Peyer's patch (tissue), 4 donors: ENCODE data around the gene SERPINA6.

Experiments
- CTCF ChIP-seq, 6 experiments: fragments of 450-650 bp in 4 of 6; fragments of 200-600 bp in 2 of 6; sonication (generic) in 1 of 6; IDR thresholded peaks; one replicate each; pipeline ENCODE4 v1.5.1; 2017 to 2019; ENCODE audit warnings: antibody characterized with exemption in 6 of 6, mild to moderate bottlenecking in 3 of 6, moderate library complexity in 1 of 6
- POLR2A ChIP-seq, 2 donors: fragments of 450-650 bp; IDR thresholded peaks; one replicate each; pipeline ENCODE4 v1.5.1; 2017; ENCODE audit warnings: antibody characterized with exemption in 2 of 2, mild to moderate bottlenecking in 2 of 2, moderate library complexity in 2 of 2

DNA sequence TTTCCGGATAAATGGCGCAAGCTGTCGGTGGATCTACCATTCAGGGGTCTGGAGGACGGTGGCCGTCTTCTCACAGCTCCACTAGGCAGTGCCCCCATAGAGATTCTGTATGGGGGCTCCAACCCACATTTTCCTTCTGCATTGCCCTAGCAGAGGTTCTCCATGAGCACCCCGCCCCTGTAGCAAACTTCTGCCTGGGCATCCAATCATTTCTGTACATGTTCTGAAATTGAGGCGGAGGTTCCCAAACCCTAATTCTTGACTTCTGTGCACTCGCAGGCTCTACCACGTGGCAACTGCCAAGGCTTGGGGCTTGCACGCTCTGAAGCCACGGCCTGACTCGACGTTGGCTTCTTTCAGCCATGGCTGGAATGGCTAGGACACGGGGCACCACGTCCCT is 25.0 kb downstream of the SERPINA6 start:
- TF ChIP-seq CTCF (IDR thresholded peaks at IDR 0.05) (no peak), POLR2A (IDR thresholded peaks at IDR 0.05) (no peak)
